Fibroblast of lung (primary cell): ENCODE results near the gene MACROD1.

ENCODE experiments used
- EZH2 ChIP-seq: IDR thresholded peaks from 2 replicates; pipeline ENCODE4 v1.5.1; 2012; ENCODE audit warnings: low read length, control low read depth, mild to moderate bottlenecking; ENCODE audit errors: missing control alignments
- TF ChIP-seq, protein P1 (sequence below), 2 donors: IDR thresholded peaks in 1 of 2; conservative IDR thresholded peaks in 1 of 2; 1 replicate in 1 of 2; 2 replicates in 1 of 2; pipeline ENCODE4 v1.5.1; 2011 to 2012; ENCODE audit warnings: low read length in 2 of 2, control low read depth in 1 of 2, inconsistent platforms in 1 of 2, low read depth in 1 of 2, mild to moderate bottlenecking in 1 of 2

DNA sequence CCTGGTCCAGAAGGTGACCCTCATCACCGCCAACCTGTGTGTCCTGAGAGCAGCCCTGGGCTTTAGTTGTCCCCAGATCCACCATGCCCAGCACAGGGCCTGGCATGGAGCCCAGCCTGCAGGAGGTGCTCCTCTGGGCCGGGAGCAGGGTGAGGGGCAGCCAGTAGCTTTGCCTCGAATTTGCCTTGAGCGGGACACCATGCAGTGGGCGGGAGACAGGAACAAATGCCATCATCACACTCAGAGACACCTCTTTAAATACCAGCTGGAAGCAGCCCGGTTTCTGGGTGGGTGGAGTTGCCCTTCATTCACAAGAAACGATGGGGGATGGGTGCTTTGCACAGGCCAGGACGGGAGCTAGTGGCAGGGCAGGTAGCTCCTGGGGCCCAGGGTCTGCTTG is 110.8 kb downstream of the MACROD1 start:
- TF ChIP-seq, protein P1, sequence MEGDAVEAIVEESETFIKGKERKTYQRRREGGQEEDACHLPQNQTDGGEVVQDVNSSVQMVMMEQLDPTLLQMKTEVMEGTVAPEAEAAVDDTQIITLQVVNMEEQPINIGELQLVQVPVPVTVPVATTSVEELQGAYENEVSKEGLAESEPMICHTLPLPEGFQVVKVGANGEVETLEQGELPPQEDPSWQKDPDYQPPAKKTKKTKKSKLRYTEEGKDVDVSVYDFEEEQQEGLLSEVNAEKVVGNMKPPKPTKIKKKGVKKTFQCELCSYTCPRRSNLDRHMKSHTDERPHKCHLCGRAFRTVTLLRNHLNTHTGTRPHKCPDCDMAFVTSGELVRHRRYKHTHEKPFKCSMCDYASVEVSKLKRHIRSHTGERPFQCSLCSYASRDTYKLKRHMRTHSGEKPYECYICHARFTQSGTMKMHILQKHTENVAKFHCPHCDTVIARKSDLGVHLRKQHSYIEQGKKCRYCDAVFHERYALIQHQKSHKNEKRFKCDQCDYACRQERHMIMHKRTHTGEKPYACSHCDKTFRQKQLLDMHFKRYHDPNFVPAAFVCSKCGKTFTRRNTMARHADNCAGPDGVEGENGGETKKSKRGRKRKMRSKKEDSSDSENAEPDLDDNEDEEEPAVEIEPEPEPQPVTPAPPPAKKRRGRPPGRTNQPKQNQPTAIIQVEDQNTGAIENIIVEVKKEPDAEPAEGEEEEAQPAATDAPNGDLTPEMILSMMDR (conservative IDR thresholded peaks at IDR 0.05 in 1 of 2, IDR thresholded peaks at IDR 0.05 in 1 of 2; ENCODE audit: low read depth in 1 of 2, low read length in 2 of 2): no peak
- no peak for TF ChIP-seq EZH2
